GM19351 (cell line): ENCODE results near the gene TRAF7.
"Not testable (repeated sequence)": the region's sequence is repeated elsewhere in the genome, so short reads cannot be mapped to it uniquely, and the experiment has no call there.

Experiments used
- ATAC-seq: cut with Tn5 transposase; IDR thresholded peaks from one replicate; pipeline ENCODE4 v1.9.1; 2021; ENCODE audit warnings: mild to moderate bottlenecking, moderate library complexity; ENCODE audit not compliant: unreplicated experiment

Gene TRAF7

GRCh38 chr16:2121853-2122252 is 33.7 kb upstream of the TRAF7 start:
- ATAC-seq = no peak

- no peak for ATAC-seq
These were observed 33.2 kb upstream of the TRAF7 start for GRCh38 chr16:2122429-2122828.

- ATAC-seq = not testable (repeated sequence)
These were observed 32.5 kb upstream of the TRAF7 start for GRCh38 chr16:2122934-2123683.

GRCh38 chr16:2123706-2124376 is 31.7 kb upstream of the TRAF7 start:
- not testable (repeated sequence) for ATAC-seq

- not testable (repeated sequence) for ATAC-seq
These were observed 31.2 kb upstream of the TRAF7 start for GRCh38 chr16:2124377-2124693.

GRCh38 chr16:2124694-2125444 is 30.7 kb upstream of the TRAF7 start:
- not testable (repeated sequence) for ATAC-seq

- ATAC-seq = not testable (repeated sequence)
These were observed 30.0 kb upstream of the TRAF7 start for GRCh38 chr16:2125609-2126008.

GRCh38 chr16:2126161-2126743 is 29.3 kb upstream of the TRAF7 start:
- ATAC-seq = not testable (repeated sequence)

- ATAC-seq = not testable (repeated sequence)
These were observed 28.5 kb upstream of the TRAF7 start for GRCh38 chr16:2126928-2127556.

GRCh38 chr16:2127630-2128280 is 27.8 kb upstream of the TRAF7 start:
- ATAC-seq = not testable (repeated sequence)

- not testable (repeated sequence) for ATAC-seq
These were observed 26.3 kb upstream of the TRAF7 start for GRCh38 chr16:2129251-2129650.

- not testable (repeated sequence) for ATAC-seq
These were observed 25.6 kb upstream of the TRAF7 start for GRCh38 chr16:2129890-2130447.

GRCh38 chr16:2133797-2134196 is 21.8 kb upstream of the TRAF7 start:
- not testable (repeated sequence) for ATAC-seq

GRCh38 chr16:2135071-2135470 is 20.5 kb upstream of the TRAF7 start:
- ATAC-seq = not testable (repeated sequence)

- ATAC-seq = not testable (repeated sequence)
These were observed 19.7 kb upstream of the TRAF7 start, which contains the start of gene PKD1 for GRCh38 chr16:2135770-2136490. PKD1 (minus strand) TSS chr16:2135898; CDS start chr16:2135689, 209 bp downstream.

GRCh38 chr16:2142942-2143877 is 12.4 kb upstream of the TRAF7 start:
- no peak for ATAC-seq

- no peak for ATAC-seq
These were observed 11.6 kb upstream of the TRAF7 start for GRCh38 chr16:2143878-2144485.

GRCh38 chr16:2145843-2146242 is 9.7 kb upstream of the TRAF7 start:
- no peak for ATAC-seq
